HL-60 (cell line): Measurements from ENCODE around the gene CFAP92.
A peak's percentile ranks its signal among the peaks of the same experiment; 100 is the strongest.

Experiments used
- DNase-seq, 2 experiments: peaks; one replicate each; pipeline ENCODE4 v3.0.0-alpha.2; 2010 to 2020; ENCODE audit warnings: low read depth in 1 of 2, low spot score in 1 of 2
- H3K27ac ChIP-seq: fragments of 250-450 bp; sonication (Bioruptor Pico); replicated peaks from 2 replicates; pipeline ENCODE4 v1.5.1; 2020; ENCODE audit warnings: mild to moderate bottlenecking, moderate library complexity
- H3K27me3 ChIP-seq: fragments of 250-450 bp; sonication (Bioruptor Pico); 2 replicates; pipeline ENCODE4 v1.5.1; 2021; ENCODE audit warnings: mild to moderate bottlenecking, moderate library complexity; ENCODE audit not compliant: insufficient read depth, poor library complexity, severe bottlenecking
- H3K4me3 ChIP-seq: replicated peaks from 2 replicates; pipeline ENCODE4 v1.5.1; 2011; ENCODE audit warnings: mild to moderate bottlenecking, control low read depth, low read length; ENCODE audit not compliant: insufficient read depth
- GABPA ChIP-seq: IDR thresholded peaks from 2 replicates; pipeline ENCODE4 v1.6.1; 2012; ENCODE audit warnings: low read depth
- POLR2AphosphoS5 ChIP-seq: IDR thresholded peaks from 2 replicates; pipeline ENCODE4 v1.6.1; 2012; ENCODE audit warnings: low read depth
- SPI1 ChIP-seq: IDR thresholded peaks from 2 replicates; pipeline ENCODE4 v1.6.1; 2012; ENCODE audit warnings: low read depth, mild to moderate bottlenecking, borderline replicate concordance
- TF ChIP-seq, protein P1 (sequence below): IDR thresholded peaks from one replicate; pipeline ENCODE4 v1.5.1; 2011; ENCODE audit warnings: low read length, control low read depth, inconsistent platforms; ENCODE audit not compliant: insufficient read depth
- TF ChIP-seq, protein P2 (sequence below): IDR thresholded peaks from 2 replicates; pipeline ENCODE4 v1.6.1; 2012; ENCODE audit warnings: low read depth; ENCODE audit not compliant: insufficient replicate concordance

CFAP92 gene

DNA sequence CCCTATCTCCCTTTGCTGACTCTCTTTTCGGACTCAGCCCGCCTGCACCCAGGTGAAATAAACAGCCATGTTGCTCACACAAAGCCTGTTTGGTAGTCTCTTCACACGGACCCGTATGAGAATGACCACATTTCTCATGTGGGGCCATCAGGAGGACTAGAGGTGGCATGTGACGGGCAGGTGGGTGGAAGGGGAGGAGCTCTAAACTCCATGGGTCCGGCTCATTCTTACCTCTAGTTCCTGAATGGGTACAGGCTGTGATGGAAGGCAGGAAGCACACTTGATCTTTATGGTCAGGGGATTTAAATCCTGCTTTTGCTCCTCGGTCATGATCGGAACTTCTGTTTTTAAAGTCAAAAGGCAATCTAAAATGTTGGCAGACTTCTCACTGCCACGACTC, 28.6 kb downstream of the CFAP92 start:
- TF ChIP-seq, protein P1, sequence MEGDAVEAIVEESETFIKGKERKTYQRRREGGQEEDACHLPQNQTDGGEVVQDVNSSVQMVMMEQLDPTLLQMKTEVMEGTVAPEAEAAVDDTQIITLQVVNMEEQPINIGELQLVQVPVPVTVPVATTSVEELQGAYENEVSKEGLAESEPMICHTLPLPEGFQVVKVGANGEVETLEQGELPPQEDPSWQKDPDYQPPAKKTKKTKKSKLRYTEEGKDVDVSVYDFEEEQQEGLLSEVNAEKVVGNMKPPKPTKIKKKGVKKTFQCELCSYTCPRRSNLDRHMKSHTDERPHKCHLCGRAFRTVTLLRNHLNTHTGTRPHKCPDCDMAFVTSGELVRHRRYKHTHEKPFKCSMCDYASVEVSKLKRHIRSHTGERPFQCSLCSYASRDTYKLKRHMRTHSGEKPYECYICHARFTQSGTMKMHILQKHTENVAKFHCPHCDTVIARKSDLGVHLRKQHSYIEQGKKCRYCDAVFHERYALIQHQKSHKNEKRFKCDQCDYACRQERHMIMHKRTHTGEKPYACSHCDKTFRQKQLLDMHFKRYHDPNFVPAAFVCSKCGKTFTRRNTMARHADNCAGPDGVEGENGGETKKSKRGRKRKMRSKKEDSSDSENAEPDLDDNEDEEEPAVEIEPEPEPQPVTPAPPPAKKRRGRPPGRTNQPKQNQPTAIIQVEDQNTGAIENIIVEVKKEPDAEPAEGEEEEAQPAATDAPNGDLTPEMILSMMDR = no peak
- TF ChIP-seq SPI1 (no peak), GABPA (no peak), POLR2AphosphoS5 (no peak)
- TF ChIP-seq, protein P2, sequence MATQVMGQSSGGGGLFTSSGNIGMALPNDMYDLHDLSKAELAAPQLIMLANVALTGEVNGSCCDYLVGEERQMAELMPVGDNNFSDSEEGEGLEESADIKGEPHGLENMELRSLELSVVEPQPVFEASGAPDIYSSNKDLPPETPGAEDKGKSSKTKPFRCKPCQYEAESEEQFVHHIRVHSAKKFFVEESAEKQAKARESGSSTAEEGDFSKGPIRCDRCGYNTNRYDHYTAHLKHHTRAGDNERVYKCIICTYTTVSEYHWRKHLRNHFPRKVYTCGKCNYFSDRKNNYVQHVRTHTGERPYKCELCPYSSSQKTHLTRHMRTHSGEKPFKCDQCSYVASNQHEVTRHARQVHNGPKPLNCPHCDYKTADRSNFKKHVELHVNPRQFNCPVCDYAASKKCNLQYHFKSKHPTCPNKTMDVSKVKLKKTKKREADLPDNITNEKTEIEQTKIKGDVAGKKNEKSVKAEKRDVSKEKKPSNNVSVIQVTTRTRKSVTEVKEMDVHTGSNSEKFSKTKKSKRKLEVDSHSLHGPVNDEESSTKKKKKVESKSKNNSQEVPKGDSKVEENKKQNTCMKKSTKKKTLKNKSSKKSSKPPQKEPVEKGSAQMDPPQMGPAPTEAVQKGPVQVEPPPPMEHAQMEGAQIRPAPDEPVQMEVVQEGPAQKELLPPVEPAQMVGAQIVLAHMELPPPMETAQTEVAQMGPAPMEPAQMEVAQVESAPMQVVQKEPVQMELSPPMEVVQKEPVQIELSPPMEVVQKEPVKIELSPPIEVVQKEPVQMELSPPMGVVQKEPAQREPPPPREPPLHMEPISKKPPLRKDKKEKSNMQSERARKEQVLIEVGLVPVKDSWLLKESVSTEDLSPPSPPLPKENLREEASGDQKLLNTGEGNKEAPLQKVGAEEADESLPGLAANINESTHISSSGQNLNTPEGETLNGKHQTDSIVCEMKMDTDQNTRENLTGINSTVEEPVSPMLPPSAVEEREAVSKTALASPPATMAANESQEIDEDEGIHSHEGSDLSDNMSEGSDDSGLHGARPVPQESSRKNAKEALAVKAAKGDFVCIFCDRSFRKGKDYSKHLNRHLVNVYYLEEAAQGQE = no peak
- Histone ChIP-seq H3K27me3 (no peaks in the 10 kb centered on the region), H3K27ac (no peak overlapping the region), H3K4me3 (no peak overlapping the region)
- no peak for DNase-seq

DNA sequence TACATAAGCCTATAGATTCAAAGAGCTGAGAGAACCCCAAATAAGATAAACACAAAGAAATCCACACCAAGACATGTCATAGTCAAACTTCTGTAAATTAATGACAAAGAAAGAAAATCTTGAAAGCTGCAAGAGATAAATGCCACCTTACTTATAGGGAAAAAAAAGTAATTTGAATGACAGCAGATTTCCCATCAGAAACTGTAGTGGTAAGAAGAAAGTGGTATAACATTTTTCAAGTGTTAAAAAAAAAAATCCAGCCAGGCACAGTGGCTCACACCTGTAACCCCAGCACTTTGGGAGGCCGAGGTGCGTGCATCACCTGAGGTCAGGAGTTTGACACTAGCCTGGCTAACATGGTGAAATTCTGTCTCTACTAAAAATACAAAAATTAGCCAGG, 37.4 kb downstream of the CFAP92 start:
- no peak for TF ChIP-seq SPI1
- TF ChIP-seq POLR2AphosphoS5 = no peak
- TF ChIP-seq, protein P2 = no peak
- TF ChIP-seq, protein P1 = no peak
- no peak for TF ChIP-seq GABPA
- no peak for DNase-seq
- no peak overlapping the region for H3K4me3 ChIP-seq
- H3K27me3 ChIP-seq = no peaks in the 10 kb centered on the region
- no peak overlapping the region for H3K27ac ChIP-seq

DNA sequence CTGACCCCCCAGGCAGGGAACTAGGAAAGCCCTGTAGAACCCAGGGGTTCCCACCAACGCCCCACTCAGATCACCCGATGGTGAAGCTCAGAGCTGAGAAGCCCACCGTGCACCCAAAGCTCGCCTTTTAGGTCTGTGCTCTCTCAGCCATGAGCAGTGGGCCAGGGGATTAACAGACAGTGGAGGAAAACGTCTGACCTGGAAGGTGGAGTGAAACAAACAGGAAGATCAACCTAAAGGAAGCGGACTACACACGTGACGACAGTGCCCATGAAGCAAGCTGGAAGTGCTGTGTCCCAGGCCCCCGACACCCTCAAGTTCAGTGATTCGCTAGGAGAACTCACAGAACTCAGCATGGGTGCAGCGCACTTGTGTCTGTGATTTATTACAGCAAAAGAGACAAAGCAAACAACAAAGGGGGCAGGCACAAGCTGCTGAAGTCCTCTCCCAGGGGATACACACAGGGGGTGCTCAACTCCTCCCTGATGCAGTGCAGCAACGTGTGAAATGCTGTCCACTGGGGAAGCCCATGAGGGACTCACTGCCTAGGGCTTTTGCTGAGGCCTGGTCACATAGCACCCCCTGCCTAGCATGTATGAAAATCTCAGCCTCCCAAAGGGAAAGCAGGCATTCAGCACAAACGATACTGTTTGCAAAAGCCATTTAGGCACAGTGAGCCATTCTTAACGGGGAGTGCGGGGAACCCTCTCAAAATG, 43.5 kb downstream of the CFAP92 start:
- no peak overlapping the region for H3K27ac ChIP-seq
- no peaks in the 10 kb centered on the region for H3K27me3 ChIP-seq
- TF ChIP-seq, protein P1 = no peak
- TF ChIP-seq, protein P2 = no peak
- TF ChIP-seq SPI1 = no peak
- TF ChIP-seq GABPA = no peak
- no peak for TF ChIP-seq POLR2AphosphoS5
- H3K4me3 ChIP-seq = no peak overlapping the region
- DNase-seq = peak in 1 of 2 experiments; percentile 29
